Transverse colon (tissue), 4 donors: ENCODE data around the gene NDUFAB1.

Experiments used
- CTCF ChIP-seq, 5 experiments: fragments of 200-600 bp in 3 of 5; fragments of 450-650 bp in 2 of 5; sonication (generic) in 3 of 5; IDR thresholded peaks; 1 replicate in 2 of 5; 2 replicates in 3 of 5; pipeline ENCODE4 v1.5.1; 2016 to 2017; ENCODE audit warnings: antibody characterized with exemption in 5 of 5, inconsistent platforms in 3 of 5, mild to moderate bottlenecking in 2 of 5, moderate library complexity in 1 of 5
- EP300 ChIP-seq: sonication (generic); formaldehyde crosslinking; IDR thresholded peaks from one replicate; pipeline ENCODE4 v1.6.1; 2017; ENCODE audit warnings: antibody characterized with exemption, low read depth
- POLR2A ChIP-seq: fragments of 450-650 bp; IDR thresholded peaks from one replicate; pipeline ENCODE4 v1.6.1; 2016; ENCODE audit warnings: antibody characterized with exemption, mild to moderate bottlenecking, moderate library complexity
- POLR2AphosphoS5 ChIP-seq, 3 donors: sonication (generic); formaldehyde crosslinking; IDR thresholded peaks; one replicate each; pipeline ENCODE4 v1.6.1; 2016; ENCODE audit warnings: antibody characterized with exemption in 3 of 3

GRCh38 chr16:23579371-23579770 lies 16.7 kb downstream of the NDUFAB1 start:
- TF ChIP-seq CTCF (IDR thresholded peaks at IDR 0.05) (no peak), POLR2A (no peak), POLR2AphosphoS5 (IDR thresholded peaks at IDR 0.05) (no peak), EP300 (no peak)
